ENCODE data around the gene TRMT1L. TPM values are rescaled to one million over a fixed set of nuclear protein-coding genes. Genes with fewer than 3 reads are reported as not detected.

TRMT1L gene
- total RNA-seq: 17.7 and 17.8 TPM in 2 replicates

GRCh38 chr1:185156854-185157598 lies at the start of gene TRMT1L, which contains the start of gene SWT1:
Gene TRMT1L (minus strand): TSS chr1:185156953. CDS start chr1:185156712, 241 bp downstream.
Gene SWT1 (plus strand): TSS chr1:185157167. CDS start chr1:185160842, 3,675 bp downstream.

Other genes with a start within 250 kb of the TRMT1L start
- gene NIBAN1, start 182.4 kb downstream of the TRMT1L start, total RNA-seq: 44.8 and 56.3 TPM in 2 replicates
- gene RNF2, start 111.4 kb downstream of the TRMT1L start, total RNA-seq: 27.3 and 31.0 TPM in 2 replicates
- 6.6 and 10.1 TPM in 2 replicates for gene SWT1, start 214 bp upstream of the TRMT1L start, total RNA-seq
- gene IVNS1ABP, start 160.3 kb upstream of the TRMT1L start, total RNA-seq: 46.3 and 64.3 TPM in 2 replicates

Measured in hair follicle dermal papilla cell (primary cell).